Measurements from ENCODE around the gene ADAM15.

The ADAM15 gene

DNA sequence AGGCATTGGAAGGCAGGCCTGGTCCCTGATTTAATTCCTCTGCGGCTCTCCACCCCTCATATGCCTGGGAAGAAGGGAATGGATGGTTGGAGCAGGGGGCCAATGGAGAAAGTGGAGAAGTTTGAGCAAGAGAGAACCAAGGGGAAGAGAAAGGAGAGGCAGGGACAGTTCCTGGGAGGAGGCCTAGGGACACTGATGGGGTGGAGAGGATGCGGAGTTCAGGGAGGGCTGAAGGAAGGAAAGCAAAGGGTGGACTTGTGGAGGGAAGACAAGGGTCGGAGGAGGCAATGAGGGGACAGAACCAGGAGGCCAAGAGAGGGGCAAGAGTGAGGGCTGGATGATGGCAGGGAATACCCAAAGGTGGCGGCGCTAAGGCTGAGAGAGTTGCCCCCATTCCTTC, 41.4 kb upstream of the ADAM15 start:
- H3K27me3 Mint-ChIP-seq: no peaks in the 10 kb centered on the region
- no peak overlapping the region for H3K4me3 Mint-ChIP-seq
- H3K27ac Mint-ChIP-seq: peak overlapping the region; percentile 62
- H3K9me3 Mint-ChIP-seq: no peaks in the 10 kb centered on the region
- H3K4me1 Mint-ChIP-seq: peaks cover 78% of the 10 kb centered on the region
- peaks cover 17% of the 10 kb centered on the region for H3K36me3 Mint-ChIP-seq
- no peak for ATAC-seq

DNA sequence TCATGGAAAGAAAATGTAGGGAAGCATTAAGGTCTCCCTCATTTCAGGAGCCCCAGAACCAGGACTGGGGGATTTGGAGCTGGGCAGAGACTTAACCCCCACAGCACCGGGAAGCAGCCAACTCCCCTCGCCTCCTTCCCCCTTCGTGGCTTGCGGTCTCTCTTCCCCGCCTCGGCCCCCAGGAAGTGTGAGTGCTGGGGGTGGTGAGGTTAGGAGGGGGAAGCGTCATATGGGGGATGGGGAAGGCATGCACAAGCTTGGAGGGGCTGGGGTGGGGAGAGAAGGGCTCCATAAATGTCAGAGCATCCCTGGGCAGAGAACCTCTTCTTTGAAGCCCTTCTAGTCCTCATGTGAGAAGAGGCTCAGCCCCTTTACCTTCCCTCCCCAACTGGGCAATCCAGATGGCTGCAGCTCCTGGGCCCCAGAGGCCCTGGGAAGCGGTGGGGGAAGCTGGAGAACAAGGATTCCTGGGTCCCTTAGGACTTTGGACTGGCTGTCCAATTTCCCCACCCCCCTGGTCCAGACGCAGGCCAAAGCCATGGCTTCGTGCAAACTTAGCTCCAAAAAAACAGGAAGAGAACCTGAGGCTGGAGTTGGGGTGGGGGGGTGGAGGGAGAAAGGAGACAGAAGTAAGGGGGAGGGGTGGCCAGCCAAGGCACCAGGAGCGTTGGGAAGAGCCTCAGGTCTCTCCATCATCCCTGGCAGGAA, 40.8 kb upstream of the ADAM15 start:
- peaks cover 17% of the 10 kb centered on the region for H3K36me3 Mint-ChIP-seq
- H3K4me1 Mint-ChIP-seq: peaks cover 73% of the 10 kb centered on the region
- H3K27me3 Mint-ChIP-seq: no peaks in the 10 kb centered on the region
- ATAC-seq: no peak
- H3K4me3 Mint-ChIP-seq: no peak overlapping the region
- no peaks in the 10 kb centered on the region for H3K9me3 Mint-ChIP-seq
- H3K27ac Mint-ChIP-seq: peak overlapping the region; percentile 62

DNA sequence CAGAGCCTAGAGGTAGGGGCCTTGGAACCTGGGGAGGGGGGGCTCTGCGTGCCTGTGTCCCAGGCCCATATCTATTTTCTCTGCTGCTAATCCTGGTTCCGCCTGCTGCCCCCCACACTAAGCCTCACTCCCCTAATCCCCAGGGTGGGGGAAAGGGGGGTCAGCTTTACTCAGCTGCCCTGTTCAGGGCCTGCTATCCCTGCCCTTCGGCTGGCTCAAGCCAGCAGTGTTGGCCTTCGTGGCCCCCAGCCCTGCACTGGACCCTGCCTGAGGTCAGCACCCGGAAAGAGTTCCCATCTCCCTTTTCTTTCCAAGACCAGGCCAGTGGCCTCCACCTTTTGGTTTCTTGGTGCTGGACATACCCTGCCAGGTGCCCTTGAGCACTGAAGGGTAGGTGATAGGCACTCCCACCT, 40.1 kb upstream of the ADAM15 start:
- Mint-ChIP-seq H3K4me1 (peaks cover 73% of the 10 kb centered on the region), H3K27me3 (no peaks in the 10 kb centered on the region), H3K9me3 (no peaks in the 10 kb centered on the region), H3K27ac (peak overlapping the region; percentile 29), H3K36me3 (peaks cover 17% of the 10 kb centered on the region), H3K4me3 (no peak overlapping the region)
- no peak for ATAC-seq

DNA sequence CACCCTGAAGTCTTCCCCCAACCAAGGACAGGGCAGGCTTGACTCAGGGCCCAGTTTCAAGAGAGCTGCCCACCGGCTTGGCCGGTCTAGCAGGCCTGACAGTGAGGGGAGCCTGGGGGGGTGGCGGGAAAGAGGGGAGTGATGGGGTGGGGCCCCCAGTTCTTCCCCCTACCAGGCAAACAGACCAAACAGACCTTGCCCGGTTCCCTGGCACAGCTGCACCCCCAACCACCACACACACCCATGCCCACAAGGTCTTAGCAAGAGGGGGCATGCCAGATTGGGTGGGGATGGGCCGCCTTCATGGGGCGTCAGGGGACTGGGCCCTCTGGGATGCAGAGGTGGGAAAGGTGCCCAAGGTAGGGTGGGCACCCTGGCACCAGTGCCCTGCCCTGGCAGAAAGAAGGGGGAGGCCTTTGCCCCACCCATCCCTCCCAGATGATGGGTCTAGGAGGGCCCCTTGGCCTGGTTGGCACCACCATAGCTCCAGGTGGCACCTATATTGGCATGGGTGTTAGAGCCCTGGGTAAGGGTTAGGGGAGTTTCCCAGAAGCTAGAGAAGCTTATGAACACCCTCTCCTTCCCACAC, 39.6 kb upstream of the ADAM15 start:
- H3K4me3 Mint-ChIP-seq: no peak overlapping the region
- H3K27me3 Mint-ChIP-seq: no peaks in the 10 kb centered on the region
- ATAC-seq: no peak
- H3K27ac Mint-ChIP-seq: peak overlapping the region; percentile 29
- no peaks in the 10 kb centered on the region for H3K9me3 Mint-ChIP-seq
- H3K4me1 Mint-ChIP-seq: peaks cover 73% of the 10 kb centered on the region
- peaks cover 17% of the 10 kb centered on the region for H3K36me3 Mint-ChIP-seq

DNA sequence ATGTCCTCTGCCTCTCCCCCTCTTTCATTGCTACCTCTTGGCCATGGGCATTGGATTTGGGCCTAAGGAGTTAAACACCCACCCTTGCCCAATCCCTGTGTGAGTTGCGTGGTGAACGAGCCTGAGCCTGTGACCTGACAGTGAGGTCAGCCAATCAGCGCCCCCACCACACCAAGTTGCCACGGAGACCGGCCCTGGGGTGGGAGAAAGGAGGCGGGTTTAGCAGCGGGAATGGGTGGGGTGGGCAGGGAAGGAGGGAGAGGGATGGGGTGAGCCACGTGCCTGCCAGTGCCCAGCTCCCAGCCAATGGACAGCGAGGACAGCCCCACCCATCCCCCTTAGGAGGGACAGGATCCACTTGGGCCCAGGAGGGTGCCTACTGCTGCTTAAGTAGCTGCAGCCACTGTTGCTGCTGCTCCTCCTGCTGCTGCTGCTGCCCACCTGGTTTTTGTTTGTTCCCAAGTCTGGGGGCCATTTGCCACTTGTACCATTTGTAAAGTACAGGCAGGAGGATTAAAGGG, 39.0 kb upstream of the ADAM15 start:
- Mint-ChIP-seq H3K4me1 (peaks cover 74% of the 10 kb centered on the region), H3K4me3 (no peak overlapping the region), H3K36me3 (peaks cover 17% of the 10 kb centered on the region), H3K9me3 (no peaks in the 10 kb centered on the region), H3K27ac (peak overlapping the region; percentile 76), H3K27me3 (no peaks in the 10 kb centered on the region)
- ATAC-seq: no peak

DNA sequence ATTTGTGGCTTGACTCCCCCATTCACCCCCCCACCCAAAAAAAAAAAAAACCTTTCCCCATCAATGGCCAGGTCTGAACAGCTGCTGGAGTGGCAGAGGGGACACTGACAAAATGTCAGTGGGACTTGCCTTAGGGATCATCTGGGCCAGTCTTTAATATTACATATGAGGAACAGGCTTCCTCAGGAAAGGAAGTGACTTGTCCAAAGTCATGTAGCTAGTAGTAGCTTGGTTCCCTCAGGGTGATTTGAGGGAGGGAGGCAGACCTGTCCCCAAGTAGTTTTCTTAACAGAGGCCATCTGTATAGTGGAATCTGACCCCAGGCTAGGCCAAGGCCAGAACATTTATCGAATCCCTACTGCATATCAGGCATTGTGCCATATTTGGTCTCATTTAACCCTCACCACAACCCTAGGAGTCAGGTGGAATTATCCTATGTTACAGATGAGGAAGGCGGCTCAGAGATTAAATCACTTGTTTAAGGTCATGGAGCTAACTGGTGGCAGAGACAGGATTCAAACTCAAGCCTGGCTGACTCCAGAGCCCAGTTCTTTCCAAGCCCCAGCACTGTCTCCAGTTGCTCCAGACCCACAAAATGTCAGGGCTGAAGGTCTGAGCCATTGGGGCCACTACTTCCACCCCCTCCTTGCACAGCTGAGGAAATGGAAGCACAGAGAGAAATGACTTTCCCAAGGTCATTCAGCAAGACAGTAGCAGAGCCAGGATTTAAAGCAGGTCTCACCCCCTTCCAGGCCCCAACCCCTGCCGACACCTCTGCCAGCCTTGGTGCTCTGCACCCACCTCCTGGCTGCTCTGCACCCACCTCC, 38.1 kb upstream of the ADAM15 start:
- Mint-ChIP-seq H3K9me3 (no peaks in the 10 kb centered on the region), H3K36me3 (peaks cover 17% of the 10 kb centered on the region), H3K4me3 (no peak overlapping the region), H3K4me1 (peaks cover 81% of the 10 kb centered on the region), H3K27me3 (no peaks in the 10 kb centered on the region), H3K27ac (peak overlapping the region; percentile 76)
- no peak for ATAC-seq

DNA sequence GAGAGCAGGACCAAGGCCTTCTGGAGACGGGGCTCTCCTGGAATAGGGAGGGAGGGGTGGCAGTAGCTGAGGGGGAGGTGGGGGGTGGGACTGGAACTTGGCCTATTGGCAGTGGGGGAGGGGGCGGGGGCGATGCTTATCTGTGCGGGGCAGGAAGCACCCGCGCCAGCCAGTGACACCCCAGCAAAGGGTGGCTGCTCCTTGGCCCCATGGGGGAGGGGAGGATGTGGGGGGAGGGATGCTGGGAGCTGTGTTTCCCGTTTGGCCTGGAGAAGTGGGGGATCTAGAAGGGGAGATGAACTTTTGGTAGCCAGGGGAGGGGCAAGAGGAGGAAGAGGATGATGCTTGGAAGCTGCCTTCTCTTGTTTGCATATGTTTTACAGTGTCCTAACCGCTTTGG, 37.5 kb upstream of the ADAM15 start:
- H3K27ac Mint-ChIP-seq: peak overlapping the region; percentile 76
- H3K36me3 Mint-ChIP-seq: peaks cover 17% of the 10 kb centered on the region
- H3K4me1 Mint-ChIP-seq: peaks cover 80% of the 10 kb centered on the region
- no peaks in the 10 kb centered on the region for H3K27me3 Mint-ChIP-seq
- ATAC-seq: no peak
- H3K4me3 Mint-ChIP-seq: no peak overlapping the region
- H3K9me3 Mint-ChIP-seq: no peaks in the 10 kb centered on the region

DNA sequence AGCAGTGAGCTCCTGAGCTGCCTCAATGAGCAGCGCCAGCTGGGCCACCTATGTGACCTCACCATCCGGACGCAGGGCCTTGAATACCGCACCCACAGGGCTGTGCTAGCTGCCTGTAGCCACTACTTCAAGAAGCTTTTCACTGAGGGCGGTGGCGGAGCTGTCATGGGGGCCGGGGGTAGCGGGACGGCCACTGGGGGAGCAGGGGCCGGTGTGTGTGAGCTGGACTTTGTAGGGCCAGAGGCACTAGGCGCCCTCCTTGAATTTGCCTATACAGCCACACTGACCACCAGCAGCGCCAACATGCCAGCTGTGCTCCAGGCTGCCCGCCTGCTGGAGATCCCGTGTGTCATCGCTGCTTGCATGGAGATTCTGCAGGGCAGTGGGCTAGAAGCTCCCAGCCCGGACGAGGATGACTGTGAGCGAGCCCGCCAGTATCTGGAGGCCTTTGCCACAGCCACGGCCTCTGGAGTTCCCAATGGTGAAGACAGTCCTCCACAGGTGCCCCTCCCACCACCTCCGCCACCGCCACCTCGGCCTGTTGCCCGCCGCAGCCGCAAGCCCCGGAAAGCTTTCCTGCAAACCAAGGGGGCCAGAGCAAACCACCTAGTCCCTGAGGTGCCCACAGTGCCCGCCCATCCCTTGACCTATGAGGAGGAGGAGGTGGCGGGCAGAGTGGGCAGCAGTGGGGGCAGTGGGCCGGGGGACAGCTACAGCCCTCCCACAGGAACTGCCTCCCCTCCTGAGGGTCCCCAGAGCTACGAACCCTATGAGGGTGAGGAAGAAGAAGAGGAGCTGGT, 36.2 kb upstream of the ADAM15 start:
- ATAC-seq: no peak
- H3K9me3 Mint-ChIP-seq: no peaks in the 10 kb centered on the region
- H3K27ac Mint-ChIP-seq: peak overlapping the region; percentile 88
- no peak overlapping the region for H3K4me3 Mint-ChIP-seq
- peaks cover 13% of the 10 kb centered on the region for H3K36me3 Mint-ChIP-seq
- no peaks in the 10 kb centered on the region for H3K27me3 Mint-ChIP-seq
- H3K4me1 Mint-ChIP-seq: peaks cover 80% of the 10 kb centered on the region

DNA sequence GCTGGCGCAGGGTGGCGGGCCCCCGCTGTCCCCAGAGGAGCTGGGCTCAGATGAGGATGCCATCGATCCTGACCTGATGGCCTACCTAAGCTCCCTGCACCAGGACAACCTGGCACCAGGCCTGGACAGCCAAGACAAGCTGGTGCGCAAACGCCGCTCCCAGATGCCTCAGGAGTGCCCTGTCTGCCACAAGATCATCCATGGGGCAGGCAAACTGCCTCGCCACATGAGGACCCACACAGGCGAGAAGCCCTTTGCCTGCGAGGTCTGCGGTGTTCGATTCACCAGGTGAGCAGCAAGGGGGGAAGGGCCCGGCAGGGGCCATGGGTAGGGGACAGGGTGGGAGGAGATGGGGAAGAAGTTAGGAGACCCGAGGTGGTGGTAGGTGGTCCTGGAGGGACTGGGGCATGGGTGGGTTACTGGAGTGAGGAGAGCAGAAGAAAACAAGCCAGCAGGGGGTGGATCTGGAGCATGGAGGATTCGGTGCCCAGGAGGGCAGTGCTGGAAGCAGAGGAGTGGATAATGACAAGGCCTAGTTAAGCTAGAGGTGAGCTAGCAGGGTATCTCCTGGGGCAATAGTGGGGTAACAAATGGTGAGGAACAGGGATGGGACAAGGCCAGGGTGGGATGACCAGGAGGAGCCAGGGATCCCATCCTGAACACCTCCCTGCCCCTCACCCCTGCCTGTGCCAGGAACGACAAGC, 35.4 kb upstream of the ADAM15 start:
- Mint-ChIP-seq H3K36me3 (peaks cover 12% of the 10 kb centered on the region), H3K4me1 (peaks cover 77% of the 10 kb centered on the region), H3K27ac (peak overlapping the region; percentile 88), H3K9me3 (no peaks in the 10 kb centered on the region), H3K27me3 (no peaks in the 10 kb centered on the region), H3K4me3 (no peak overlapping the region)
- ATAC-seq: peak; percentile 0

DNA sequence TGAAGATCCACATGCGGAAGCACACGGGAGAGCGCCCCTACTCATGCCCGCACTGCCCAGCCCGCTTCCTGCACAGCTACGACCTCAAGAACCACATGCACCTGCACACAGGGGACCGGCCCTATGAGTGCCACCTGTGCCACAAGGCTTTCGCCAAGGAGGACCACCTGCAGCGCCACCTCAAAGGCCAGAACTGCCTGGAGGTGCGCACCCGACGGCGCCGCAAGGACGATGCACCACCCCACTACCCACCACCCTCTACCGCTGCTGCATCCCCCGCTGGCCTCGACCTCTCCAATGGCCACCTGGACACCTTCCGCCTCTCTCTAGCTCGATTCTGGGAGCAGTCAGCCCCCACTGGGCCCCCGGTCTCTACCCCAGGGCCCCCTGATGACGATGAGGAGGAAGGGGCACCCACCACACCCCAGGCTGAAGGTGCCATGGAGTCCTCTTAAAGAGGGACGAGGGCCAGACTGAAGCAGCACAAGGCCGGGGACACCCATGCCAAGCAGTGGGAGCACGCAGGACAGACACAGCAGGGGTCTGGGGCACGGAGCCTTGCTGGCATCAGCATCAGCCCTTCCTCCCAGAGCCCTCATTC, 34.8 kb upstream of the ADAM15 start:
- Mint-ChIP-seq H3K36me3 (peaks cover 12% of the 10 kb centered on the region), H3K4me3 (peak overlapping the region; percentile 65), H3K27ac (peak overlapping the region; percentile 88), H3K27me3 (no peaks in the 10 kb centered on the region), H3K4me1 (peaks cover 75% of the 10 kb centered on the region), H3K9me3 (no peaks in the 10 kb centered on the region)
- peak; percentile 69 for ATAC-seq

DNA sequence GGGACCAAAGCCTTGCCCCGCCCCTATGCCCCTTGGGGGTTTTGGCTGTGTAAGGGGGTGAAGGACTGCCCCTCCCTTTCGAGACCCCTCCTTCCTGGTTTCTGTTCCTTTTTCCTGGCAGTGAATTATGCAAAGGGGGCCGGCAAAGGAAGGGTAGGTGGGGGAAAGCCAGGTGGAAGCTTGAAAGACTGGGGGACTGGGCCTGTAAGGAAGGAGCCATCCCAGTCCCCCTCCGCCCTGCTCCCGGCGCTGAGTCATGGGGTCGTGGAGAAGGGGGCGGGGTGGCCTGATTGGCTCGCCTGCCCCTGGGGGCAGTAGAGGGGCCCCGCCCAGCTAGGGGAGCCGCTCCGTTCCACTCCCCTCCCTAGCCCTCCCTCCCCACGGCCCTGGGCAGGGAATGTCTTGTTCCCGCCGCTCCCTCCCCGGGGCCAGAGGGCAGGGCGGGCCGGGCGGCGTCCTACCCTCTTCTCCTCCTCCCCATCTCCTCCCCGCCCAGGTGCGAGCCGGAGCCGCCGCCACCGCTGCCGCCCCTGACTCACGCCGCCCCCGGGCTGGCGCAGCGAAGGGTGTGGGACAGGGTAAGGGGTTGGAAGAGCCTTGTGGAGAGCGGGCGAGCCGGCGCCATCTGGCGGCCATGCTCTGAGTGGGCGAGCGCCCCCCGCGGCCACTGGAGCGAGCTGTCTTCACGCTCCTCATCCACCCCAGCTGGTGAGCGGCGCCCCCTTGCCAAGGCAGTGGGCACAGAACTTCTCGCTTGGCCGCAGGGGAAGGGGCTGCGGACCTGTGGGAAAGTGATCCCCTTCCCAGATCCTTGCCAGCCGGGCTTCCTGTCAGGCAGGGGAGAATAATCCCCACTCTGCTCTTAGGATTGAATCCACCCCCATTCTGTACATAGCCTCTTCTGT, 33.8 kb upstream of the ADAM15 start:
- Mint-ChIP-seq H3K27ac (peak overlapping the region; percentile 88), H3K4me3 (peak overlapping the region; percentile 79)

DNA sequence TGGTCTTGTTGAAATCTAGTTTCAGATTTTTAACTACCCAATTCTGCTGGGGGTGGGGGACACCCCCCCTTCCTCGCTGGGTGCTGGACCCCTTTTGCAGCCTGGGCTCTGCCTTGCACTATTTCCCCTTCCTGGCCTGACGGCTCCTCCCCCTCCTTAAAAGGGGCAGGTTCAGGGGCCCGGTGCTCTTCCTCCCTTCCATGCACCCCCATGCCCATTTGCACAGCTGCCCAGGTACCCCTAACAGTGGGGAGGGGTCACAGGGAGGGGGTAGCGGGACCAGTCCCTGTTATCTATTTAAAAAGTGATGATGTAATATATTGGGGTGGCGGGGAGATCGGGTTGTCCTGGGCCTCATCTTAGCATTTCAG, 33.2 kb upstream of the ADAM15 start:
- peaks cover 12% of the 10 kb centered on the region for H3K36me3 Mint-ChIP-seq
- peak overlapping the region; percentile 79 for H3K4me3 Mint-ChIP-seq
- peak overlapping the region; percentile 88 for H3K27ac Mint-ChIP-seq
- ATAC-seq: peak; percentile 6
- no peaks in the 10 kb centered on the region for H3K27me3 Mint-ChIP-seq
- H3K9me3 Mint-ChIP-seq: no peaks in the 10 kb centered on the region
- peaks cover 68% of the 10 kb centered on the region for H3K4me1 Mint-ChIP-seq

More for the DNA sequence above, 33.8 kb upstream of the ADAM15 start:
- Mint-ChIP-seq H3K27me3 (no peaks in the 10 kb centered on the region), H3K36me3 (peaks cover 12% of the 10 kb centered on the region), H3K4me1 (peaks cover 75% of the 10 kb centered on the region), H3K9me3 (no peaks in the 10 kb centered on the region)
- peak; percentile 84 for ATAC-seq

DNA sequence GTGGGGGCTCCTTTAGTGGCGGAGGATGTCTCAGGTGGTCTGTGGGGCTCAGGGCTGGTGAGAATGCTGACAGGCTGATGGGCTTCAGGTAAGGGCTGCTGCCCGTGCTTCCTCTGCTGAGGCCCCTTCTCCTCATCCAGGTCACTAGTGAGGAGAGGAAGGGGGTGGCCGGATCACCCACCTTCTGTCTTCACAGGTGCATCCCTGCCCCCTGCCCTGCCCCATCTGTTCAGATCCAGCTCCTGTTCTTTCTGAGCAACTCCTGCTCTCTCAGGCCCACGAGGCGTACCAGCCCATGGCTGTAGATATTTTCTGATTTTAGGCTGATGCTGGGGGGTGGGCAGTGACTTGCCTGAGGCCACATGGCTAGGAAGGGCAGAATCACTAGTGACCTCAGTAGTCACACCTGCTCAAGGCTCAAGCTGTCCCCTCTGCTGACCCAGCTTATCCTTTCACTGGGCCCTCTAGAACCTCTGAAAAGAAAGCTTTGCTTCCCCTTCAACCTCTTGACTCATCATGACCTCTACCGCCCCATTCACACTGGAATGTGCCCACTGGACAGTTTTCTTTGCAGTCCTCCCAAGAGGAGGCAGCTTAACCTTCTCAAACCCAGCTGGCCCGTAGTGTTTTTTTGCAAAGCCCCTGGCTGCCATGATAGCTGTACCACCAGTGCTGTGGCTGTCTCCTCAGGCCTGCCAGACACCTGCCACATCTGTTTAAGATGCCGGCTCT, 32.3 kb upstream of the ADAM15 start:
- no peak overlapping the region for H3K4me3 Mint-ChIP-seq
- peak overlapping the region; percentile 88 for H3K27ac Mint-ChIP-seq
- no peak for ATAC-seq
- peaks cover 7% of the 10 kb centered on the region for H3K36me3 Mint-ChIP-seq
- no peaks in the 10 kb centered on the region for H3K27me3 Mint-ChIP-seq
- peaks cover 60% of the 10 kb centered on the region for H3K4me1 Mint-ChIP-seq
- no peaks in the 10 kb centered on the region for H3K9me3 Mint-ChIP-seq

Measured in stimulated activated memory B cell treated with anti-CD40 and anti-IgM and Interleukin-4, amounts not matched to agents 10 μg/mL and 1 μg/mL and 100 μg/mL, for 72 hours (primary cell).